Measurements from ENCODE around the gene ZBTB43. TPM values are rescaled to one million over a fixed set of nuclear protein-coding genes. Genes with fewer than 3 reads are reported as not detected.

ZBTB43 gene, protein sequence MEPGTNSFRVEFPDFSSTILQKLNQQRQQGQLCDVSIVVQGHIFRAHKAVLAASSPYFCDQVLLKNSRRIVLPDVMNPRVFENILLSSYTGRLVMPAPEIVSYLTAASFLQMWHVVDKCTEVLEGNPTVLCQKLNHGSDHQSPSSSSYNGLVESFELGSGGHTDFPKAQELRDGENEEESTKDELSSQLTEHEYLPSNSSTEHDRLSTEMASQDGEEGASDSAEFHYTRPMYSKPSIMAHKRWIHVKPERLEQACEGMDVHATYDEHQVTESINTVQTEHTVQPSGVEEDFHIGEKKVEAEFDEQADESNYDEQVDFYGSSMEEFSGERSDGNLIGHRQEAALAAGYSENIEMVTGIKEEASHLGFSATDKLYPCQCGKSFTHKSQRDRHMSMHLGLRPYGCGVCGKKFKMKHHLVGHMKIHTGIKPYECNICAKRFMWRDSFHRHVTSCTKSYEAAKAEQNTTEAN
- polyA plus RNA-seq = 12.1 and 12.3 TPM in 2 replicates
- polyA minus RNA-seq = 21.9 and 24.5 TPM in 2 replicates

- H3K9me2 ChIP-seq (ENCODE audit: insufficient read depth, low read length) = no peaks in the 10 kb centered on the region
- peak within 1 kb of the TSS; percentile 88 for H3K4me3 ChIP-seq (ENCODE audit: low read length)
- peak within 1 kb of the TSS; percentile 92 for H2AFZ ChIP-seq (ENCODE audit: low read depth, low read length)
- H3K9ac ChIP-seq (ENCODE audit: low read length) = peak within 1 kb of the TSS; percentile 90
- H3K9me3 ChIP-seq (ENCODE audit: low read length) = no peaks in the 10 kb centered on the region
- H4K20me1 ChIP-seq (ENCODE audit: insufficient read depth) = no peaks in the 10 kb centered on the region
- H3K36me3 ChIP-seq (ENCODE audit: insufficient read depth, low read length) = no peaks in the 10 kb centered on the region
- H3K79me2 ChIP-seq (replicated peaks; ENCODE audit: insufficient read depth, low read length) = peaks cover 41% of the 10 kb centered on the region
- H3K27ac ChIP-seq (ENCODE audit: low read length) = peak within 1 kb of the TSS; percentile 79
- TF ChIP-seq MXI1 (conservative IDR thresholded peaks at IDR 0.05; ENCODE audit: poor library complexity, severe bottlenecking) (peak; percentile 81), CTCF (IDR thresholded peaks at IDR 0.05; ENCODE audit: poor library complexity, severe bottlenecking) (no peak), TAF1 (IDR thresholded peaks at IDR 0.05; ENCODE audit: low read depth) (peak; percentile 88), SMC3 (conservative IDR thresholded peaks at IDR 0.05; ENCODE audit: poor library complexity) (no peak), POLR2AphosphoS5 (IDR thresholded peaks at IDR 0.05) (peak; percentile 97), RAD21 (conservative IDR thresholded peaks at IDR 0.05) (peak; percentile 35)
- TF ChIP-seq, protein P1, sequence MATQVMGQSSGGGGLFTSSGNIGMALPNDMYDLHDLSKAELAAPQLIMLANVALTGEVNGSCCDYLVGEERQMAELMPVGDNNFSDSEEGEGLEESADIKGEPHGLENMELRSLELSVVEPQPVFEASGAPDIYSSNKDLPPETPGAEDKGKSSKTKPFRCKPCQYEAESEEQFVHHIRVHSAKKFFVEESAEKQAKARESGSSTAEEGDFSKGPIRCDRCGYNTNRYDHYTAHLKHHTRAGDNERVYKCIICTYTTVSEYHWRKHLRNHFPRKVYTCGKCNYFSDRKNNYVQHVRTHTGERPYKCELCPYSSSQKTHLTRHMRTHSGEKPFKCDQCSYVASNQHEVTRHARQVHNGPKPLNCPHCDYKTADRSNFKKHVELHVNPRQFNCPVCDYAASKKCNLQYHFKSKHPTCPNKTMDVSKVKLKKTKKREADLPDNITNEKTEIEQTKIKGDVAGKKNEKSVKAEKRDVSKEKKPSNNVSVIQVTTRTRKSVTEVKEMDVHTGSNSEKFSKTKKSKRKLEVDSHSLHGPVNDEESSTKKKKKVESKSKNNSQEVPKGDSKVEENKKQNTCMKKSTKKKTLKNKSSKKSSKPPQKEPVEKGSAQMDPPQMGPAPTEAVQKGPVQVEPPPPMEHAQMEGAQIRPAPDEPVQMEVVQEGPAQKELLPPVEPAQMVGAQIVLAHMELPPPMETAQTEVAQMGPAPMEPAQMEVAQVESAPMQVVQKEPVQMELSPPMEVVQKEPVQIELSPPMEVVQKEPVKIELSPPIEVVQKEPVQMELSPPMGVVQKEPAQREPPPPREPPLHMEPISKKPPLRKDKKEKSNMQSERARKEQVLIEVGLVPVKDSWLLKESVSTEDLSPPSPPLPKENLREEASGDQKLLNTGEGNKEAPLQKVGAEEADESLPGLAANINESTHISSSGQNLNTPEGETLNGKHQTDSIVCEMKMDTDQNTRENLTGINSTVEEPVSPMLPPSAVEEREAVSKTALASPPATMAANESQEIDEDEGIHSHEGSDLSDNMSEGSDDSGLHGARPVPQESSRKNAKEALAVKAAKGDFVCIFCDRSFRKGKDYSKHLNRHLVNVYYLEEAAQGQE (IDR thresholded peaks at IDR 0.05; ENCODE audit: borderline replicate concordance) = peak; percentile 76
- no peaks in the 10 kb centered on the region for H3K27me3 ChIP-seq (ENCODE audit: insufficient read depth, low read depth, low read length)
- H3K4me2 ChIP-seq (ENCODE audit: low read length) = peak within 1 kb of the TSS; percentile 85
- H3F3A ChIP-seq (ENCODE audit: insufficient read depth, low read length, poor library complexity, severe bottlenecking) = no peaks in the 10 kb centered on the region
Measured at GRCh38 chr9:126804696-126805553, at the start of gene ZBTB43. ZBTB43 (plus strand) TSS chr9:126805040; CDS start chr9:126832510, 27,470 bp downstream.

DNA sequence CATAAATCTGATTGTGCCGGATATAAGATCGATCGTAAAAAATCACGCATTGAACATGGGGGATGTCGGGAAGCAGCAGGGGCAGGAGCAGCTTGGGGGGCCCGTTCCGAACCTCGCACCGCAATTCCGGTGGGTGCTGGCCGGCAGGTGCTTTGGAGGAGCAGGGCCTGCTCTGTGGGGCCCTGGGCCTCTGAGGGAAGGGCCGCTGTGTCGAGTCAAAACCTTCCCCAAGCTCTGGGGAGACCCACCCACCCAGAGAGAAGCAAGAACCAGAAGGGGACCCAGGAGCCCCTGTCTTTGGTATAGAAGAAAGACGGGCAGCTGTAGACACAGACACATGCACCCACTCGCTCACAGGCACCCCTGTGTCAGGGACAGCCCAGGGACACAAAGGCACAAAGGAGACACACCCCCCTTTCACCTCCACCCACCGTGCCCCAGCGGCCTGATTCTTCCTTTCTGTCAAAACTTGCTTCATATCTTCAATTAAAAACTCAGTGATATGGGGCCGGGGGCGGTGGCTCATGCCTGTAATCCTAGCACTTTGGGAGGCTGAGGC lies 49.4 kb upstream of the ZBTB43 start:
- Histone ChIP-seq H3K9ac (ENCODE audit: low read length) (no peak overlapping the region), H3K4me2 (ENCODE audit: low read length) (no peak overlapping the region), H3K27me3 (ENCODE audit: insufficient read depth, low read depth, low read length) (no peaks in the 10 kb centered on the region), H3K27ac (ENCODE audit: low read length) (no peak overlapping the region), H3K4me3 (ENCODE audit: low read length) (no peak overlapping the region), H3K79me2 (replicated peaks; ENCODE audit: insufficient read depth, low read length) (no peaks in the 10 kb centered on the region), H3F3A (ENCODE audit: insufficient read depth, low read length, poor library complexity, severe bottlenecking) (no peaks in the 10 kb centered on the region), H4K20me1 (ENCODE audit: insufficient read depth) (no peaks in the 10 kb centered on the region), H3K9me2 (ENCODE audit: insufficient read depth, low read length) (no peaks in the 10 kb centered on the region), H3K36me3 (ENCODE audit: insufficient read depth, low read length) (no peaks in the 10 kb centered on the region), H2AFZ (ENCODE audit: low read depth, low read length) (no peak overlapping the region), H3K9me3 (ENCODE audit: low read length) (no peaks in the 10 kb centered on the region)
- TF ChIP-seq TAF1 (IDR thresholded peaks at IDR 0.05; ENCODE audit: low read depth) = no peak
- no peak for TF ChIP-seq SMC3 (conservative IDR thresholded peaks at IDR 0.05; ENCODE audit: poor library complexity)

Measured in neural cell (in vitro differentiated cells).